ENCODE data around the gene COMT.

COMT gene

DNA sequence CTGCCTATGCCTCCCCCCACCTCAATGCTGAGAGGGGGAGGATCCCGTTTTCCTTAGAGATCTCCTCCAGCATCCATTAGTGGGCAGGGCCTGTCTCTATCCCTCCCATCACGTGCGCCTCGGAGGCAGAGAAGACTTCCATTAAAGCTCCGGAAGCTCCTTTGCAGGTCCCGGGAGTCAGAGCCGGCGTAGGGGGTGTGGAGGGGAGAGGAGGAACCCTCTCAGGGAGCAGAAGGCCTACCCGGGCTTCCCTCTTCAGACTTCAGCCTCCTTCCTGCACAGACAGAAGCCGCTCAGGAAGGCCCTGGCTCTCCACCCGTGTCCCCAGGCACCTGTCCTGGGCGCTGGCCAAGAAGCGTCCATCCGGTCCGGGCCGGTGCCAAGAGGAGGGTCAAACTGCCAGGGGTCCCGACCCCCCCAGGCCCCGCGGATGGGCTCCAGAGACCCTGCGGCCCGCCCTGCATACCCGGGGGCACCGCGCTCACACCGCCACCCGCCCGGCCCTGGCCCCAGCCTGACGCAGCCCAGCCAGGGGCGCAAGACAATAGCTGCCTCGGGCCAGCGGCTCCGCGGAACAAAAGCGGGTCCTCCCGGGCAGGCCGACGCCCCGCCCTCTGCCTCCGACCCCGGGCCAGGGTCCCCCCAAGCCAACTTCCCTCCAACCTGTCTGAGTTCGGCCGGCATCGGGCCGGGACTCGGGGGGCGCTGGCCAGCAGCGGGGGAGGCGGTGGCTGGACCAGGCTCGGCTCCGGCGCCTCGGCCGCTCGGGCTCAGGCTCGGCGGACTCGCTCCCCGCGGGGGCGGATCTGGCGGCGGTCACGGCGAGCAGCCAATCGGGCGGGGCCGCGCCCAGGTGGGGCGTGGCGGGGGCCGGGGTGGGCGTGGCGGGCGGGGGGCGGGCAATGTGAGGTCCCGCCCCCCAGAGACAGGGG lies 45.1 kb downstream of the COMT start:
- peak overlapping the region; percentile 45 for H3K4me3 ChIP-seq (ENCODE audit: control insufficient read depth, low read depth, low read length)
- DNase-seq (ENCODE audit: low read depth): peak; percentile 53
- TF ChIP-seq, protein P1, sequence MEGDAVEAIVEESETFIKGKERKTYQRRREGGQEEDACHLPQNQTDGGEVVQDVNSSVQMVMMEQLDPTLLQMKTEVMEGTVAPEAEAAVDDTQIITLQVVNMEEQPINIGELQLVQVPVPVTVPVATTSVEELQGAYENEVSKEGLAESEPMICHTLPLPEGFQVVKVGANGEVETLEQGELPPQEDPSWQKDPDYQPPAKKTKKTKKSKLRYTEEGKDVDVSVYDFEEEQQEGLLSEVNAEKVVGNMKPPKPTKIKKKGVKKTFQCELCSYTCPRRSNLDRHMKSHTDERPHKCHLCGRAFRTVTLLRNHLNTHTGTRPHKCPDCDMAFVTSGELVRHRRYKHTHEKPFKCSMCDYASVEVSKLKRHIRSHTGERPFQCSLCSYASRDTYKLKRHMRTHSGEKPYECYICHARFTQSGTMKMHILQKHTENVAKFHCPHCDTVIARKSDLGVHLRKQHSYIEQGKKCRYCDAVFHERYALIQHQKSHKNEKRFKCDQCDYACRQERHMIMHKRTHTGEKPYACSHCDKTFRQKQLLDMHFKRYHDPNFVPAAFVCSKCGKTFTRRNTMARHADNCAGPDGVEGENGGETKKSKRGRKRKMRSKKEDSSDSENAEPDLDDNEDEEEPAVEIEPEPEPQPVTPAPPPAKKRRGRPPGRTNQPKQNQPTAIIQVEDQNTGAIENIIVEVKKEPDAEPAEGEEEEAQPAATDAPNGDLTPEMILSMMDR (conservative IDR thresholded peaks at IDR 0.05; ENCODE audit: control insufficient read depth, insufficient read depth, low read depth, low read length): no peak

DNA sequence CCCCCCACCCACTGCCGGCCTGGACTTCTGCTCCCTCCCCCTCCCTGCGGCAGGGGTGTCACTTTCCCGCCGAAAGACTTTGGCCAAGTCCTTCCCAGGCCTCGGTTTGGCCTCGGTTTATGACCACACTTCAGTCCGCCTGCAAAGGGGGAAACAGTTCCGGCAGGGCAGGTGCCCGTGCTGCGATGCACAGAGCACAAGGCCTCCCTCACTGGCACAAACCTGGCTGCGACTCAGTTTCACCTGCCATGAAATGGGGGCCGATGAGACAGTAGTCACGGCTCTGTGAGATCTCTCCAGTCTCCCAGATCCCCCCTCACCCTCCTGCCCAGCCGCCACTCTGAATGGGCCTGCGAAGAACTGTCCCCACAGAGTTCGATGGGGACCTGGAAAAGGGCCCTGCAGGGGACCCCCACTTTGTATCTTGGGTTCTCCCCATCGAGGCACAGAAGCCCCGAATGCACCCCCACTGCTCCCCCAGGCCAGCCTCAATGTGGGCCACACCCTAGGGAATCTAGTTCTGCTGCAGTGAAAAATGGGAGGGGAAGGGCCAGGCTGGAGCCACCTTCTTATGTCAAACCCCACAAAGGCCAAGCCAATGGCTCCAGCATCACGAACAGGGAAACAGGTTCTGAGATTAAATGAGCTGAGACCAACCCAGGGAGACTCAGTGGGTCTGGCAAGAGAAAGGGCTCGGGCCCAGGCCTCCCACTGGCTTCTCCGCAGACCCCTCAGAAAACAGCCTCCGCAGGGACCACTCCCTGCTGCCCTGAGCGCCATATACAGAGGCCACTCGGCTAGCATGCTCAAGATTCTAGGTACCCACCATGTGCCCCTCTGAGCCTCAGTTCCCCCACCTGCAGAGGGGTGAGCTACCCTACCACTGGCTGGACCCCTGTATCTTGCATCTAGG lies 46.1 kb downstream of the COMT start:
- TF ChIP-seq, protein P1 (conservative IDR thresholded peaks at IDR 0.05; ENCODE audit: control insufficient read depth, insufficient read depth, low read depth, low read length): no peak
- DNase-seq (ENCODE audit: low read depth): no peak
- no peak overlapping the region for H3K4me3 ChIP-seq (ENCODE audit: control insufficient read depth, low read depth, low read length)

DNA sequence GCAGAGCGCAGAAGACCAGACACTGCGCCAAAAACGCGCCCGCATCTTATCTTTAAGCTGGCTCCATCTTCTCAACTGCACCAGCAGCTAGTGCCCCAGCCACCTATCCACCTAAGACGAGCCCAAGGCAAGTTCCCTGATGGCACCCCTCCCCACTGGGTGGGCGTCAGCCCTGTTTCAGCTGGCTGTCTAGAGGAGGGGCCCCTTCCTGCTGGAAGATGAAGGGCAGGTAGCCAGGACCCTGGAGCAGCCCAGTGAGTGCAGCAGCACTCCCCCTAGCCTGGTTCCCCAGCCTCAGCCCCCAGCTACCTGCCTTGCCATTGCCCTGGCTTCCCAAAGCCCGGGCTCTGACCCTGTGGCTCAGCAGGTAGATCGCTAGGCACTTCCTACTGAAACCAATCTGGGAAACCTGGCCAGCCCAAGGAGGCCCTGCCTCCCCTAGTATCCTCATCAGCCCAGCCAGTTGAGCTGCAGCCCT lies 46.8 kb downstream of the COMT start:
- no peak for DNase-seq (ENCODE audit: low read depth)
- TF ChIP-seq, protein P1 (conservative IDR thresholded peaks at IDR 0.05; ENCODE audit: control insufficient read depth, insufficient read depth, low read depth, low read length): no peak
- no peak overlapping the region for H3K4me3 ChIP-seq (ENCODE audit: control insufficient read depth, low read depth, low read length)

DNA sequence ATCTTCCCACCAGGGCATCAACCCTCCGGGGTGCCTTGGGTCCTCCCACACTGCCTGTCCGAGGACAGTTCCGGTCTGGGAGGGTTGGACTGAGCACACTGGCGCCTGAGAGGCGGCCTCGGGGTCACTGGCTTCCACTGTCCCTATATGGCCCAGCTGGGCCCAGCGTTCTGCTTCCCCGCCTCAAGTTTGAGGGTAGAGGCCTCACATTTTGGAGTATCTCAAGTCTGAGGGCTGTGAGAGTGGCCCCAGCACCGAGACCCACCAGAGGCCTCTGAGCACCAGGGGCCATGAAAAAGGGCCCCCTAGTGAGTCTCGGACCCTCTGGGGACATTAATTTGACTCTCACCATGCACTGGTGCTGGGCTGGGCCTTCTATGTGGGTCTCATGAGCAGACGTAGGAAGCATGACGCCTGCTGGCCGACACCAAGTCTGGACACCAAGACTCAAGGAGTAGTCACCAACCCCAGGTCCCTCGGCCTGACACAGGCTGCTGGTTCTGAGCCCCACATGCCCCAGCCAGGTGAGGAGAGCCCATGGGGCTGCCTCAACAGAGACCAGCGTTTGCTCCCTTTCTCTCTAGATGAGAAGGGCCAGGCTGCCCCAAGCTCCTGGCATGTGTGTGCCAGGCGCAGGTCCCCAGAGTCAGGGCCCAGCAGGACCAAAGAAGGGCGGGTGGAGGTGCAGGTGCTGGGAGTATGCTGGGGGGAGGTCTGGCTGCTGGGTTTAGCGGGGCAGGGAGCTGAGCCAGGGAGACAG lies 47.6 kb downstream of the COMT start:
- no peak overlapping the region for H3K4me3 ChIP-seq (ENCODE audit: control insufficient read depth, low read depth, low read length)
- no peak for DNase-seq (ENCODE audit: low read depth)
- TF ChIP-seq, protein P1 (conservative IDR thresholded peaks at IDR 0.05; ENCODE audit: control insufficient read depth, insufficient read depth, low read depth, low read length): no peak

DNA sequence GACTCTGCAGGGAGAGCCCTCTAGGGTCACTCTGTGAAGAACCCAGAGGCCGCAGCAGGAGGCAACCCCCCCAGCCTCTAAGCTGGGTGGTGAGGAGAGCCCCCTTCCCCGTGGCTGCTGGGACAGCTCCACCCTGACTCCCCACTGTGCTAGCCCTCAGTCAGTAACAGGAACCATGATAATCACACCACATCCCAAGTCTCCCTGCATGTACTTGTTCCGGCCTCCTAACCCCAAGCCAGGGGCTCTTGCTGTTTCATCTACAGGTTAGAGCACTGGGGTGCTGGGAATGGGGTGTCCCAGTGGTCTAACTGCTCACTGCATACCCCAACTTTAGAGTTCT lies 48.1 kb downstream of the COMT start:
- DNase-seq (ENCODE audit: low read depth): no peak
- TF ChIP-seq, protein P1 (conservative IDR thresholded peaks at IDR 0.05; ENCODE audit: control insufficient read depth, insufficient read depth, low read depth, low read length): no peak

DNA sequence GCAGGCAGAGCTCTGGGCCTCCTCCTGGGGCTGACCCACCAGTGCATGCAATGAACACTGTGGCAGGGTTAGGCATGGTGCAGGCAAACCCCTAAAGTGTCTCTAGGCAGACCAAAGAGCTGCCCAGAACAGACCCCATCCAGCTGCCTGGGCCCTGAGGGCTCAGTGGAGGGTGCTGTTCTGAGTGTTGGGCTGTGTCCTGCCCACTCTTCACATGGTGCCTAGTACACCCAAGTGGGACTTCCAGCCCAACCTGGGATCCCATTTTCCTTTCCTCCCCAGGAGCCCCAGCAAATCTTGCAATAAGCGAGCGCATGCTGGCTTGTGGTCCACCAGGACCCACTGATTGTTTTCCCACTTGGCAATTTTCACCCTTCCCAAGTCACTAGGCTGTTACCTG lies 48.6 kb downstream of the COMT start:
- no peak for DNase-seq (ENCODE audit: low read depth)
- H3K4me3 ChIP-seq (ENCODE audit: control insufficient read depth, low read depth, low read length): no peak overlapping the region
- TF ChIP-seq, protein P1 (conservative IDR thresholded peaks at IDR 0.05; ENCODE audit: control insufficient read depth, insufficient read depth, low read depth, low read length): no peak

More for the DNA sequence above, 48.1 kb downstream of the COMT start:
- H3K4me3 ChIP-seq (ENCODE audit: control insufficient read depth, low read depth, low read length): no peak overlapping the region

All from fibroblast of mammary gland (primary cell).